DND-41 (cell line): ENCODE measurements around the gene RPH3AL.

Experiments
- ATAC-seq: fragments of 200-7000 bp; cut with Tn5 transposase; 3 replicates; pipeline ENCODE4 v1.9.1; 2021; ENCODE audit warnings: low read depth; ENCODE audit not compliant: insufficient read depth
- DNase-seq: peaks from one replicate; pipeline ENCODE4 v3.0.0-alpha.2; 2020
- H2AFZ ChIP-seq: 2 replicates; pipeline ENCODE4 v1.6.0; 2012; ENCODE audit warnings: low read depth, low read length
- H3K27ac ChIP-seq: 2 replicates; pipeline ENCODE4 v1.5.1; 2012; ENCODE audit warnings: low read length, inconsistent platforms
- H3K27me3 ChIP-seq: fragments of 200-600 bp; sonication (generic); 2 replicates; pipeline ENCODE4 v1.6.0; 2012; ENCODE audit warnings: low read length, mild to moderate bottlenecking, inconsistent platforms; ENCODE audit not compliant: insufficient read depth, poor library complexity
- H3K36me3 ChIP-seq: 2 replicates; pipeline ENCODE4 v1.5.1; 2012; ENCODE audit warnings: low read length, inconsistent platforms; ENCODE audit not compliant: insufficient read depth
- H3K4me1 ChIP-seq: 2 replicates; pipeline ENCODE4 v1.5.1; 2012; ENCODE audit warnings: mild to moderate bottlenecking, low read length; ENCODE audit not compliant: insufficient read depth
- H3K4me2 ChIP-seq: 2 replicates; pipeline ENCODE4 v1.6.0; 2012; ENCODE audit warnings: mild to moderate bottlenecking, moderate library complexity, low read length, inconsistent platforms; ENCODE audit not compliant: insufficient read depth
- H3K4me3 ChIP-seq, 2 experiments: fragments of 200-600 bp in 1 of 2; shearing (Covaris generic) in 1 of 2; 2 replicates each; pipeline ENCODE4 v1.5.1; 2012 to 2016; ENCODE audit warnings: inconsistent platforms in 2 of 2, low read length in 2 of 2, mild to moderate bottlenecking in 2 of 2, low read depth in 1 of 2, moderate library complexity in 1 of 2
- H3K79me2 ChIP-seq: 2 replicates; pipeline ENCODE4 v1.6.0; 2012; ENCODE audit warnings: low read length, inconsistent platforms; ENCODE audit not compliant: insufficient read depth
- H3K9ac ChIP-seq: 2 replicates; pipeline ENCODE4 v1.6.0; 2012; ENCODE audit warnings: low read depth, mild to moderate bottlenecking, inconsistent platforms, low read length, moderate library complexity
- H3K9me3 ChIP-seq: 2 replicates; pipeline ENCODE4 v1.5.1; 2012; ENCODE audit warnings: low read length, moderate library complexity, mild to moderate bottlenecking, inconsistent platforms; ENCODE audit not compliant: insufficient read depth, severe bottlenecking
- H4K20me1 ChIP-seq: 2 replicates; pipeline ENCODE4 v1.6.0; 2012; ENCODE audit warnings: low read length; ENCODE audit not compliant: insufficient read depth
- EZH2 ChIP-seq: IDR thresholded peaks from 3 replicates; pipeline ENCODE4 v1.6.1; 2012; ENCODE audit warnings: borderline replicate concordance, low read depth, mild to moderate bottlenecking, moderate library complexity, low read length, inconsistent platforms; ENCODE audit not compliant: severe bottlenecking
- TF ChIP-seq, protein P1 (sequence below): IDR thresholded peaks from 2 replicates; pipeline ENCODE4 v1.5.1; 2012; ENCODE audit warnings: borderline replicate concordance, low read length, moderate library complexity, mild to moderate bottlenecking; ENCODE audit not compliant: poor library complexity, severe bottlenecking; ENCODE audit errors: extremely low read depth

Gene RPH3AL

DNA sequence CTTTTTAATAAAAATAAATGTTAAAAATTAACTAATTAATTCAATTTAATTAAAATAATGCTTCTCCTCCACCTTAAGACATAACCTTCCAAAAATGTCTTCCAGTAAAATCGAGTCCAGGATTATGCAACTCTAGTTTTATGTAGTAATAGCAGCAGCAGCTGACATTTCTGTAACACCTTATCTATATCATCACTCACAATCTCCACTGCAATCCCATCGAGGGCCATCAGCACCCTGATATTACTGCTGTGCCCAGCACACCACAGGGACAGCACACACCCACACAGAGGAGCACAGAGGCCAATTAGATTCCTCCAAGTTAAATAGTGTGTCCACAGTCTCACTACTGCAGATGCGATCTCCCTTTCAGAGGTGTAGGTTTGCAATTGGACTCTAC, 2.9 kb downstream of the RPH3AL start:
- H3K9me3 ChIP-seq: no peaks in the 10 kb centered on the region
- no peaks in the 10 kb centered on the region for H3K4me1 ChIP-seq
- TF ChIP-seq, protein P1, sequence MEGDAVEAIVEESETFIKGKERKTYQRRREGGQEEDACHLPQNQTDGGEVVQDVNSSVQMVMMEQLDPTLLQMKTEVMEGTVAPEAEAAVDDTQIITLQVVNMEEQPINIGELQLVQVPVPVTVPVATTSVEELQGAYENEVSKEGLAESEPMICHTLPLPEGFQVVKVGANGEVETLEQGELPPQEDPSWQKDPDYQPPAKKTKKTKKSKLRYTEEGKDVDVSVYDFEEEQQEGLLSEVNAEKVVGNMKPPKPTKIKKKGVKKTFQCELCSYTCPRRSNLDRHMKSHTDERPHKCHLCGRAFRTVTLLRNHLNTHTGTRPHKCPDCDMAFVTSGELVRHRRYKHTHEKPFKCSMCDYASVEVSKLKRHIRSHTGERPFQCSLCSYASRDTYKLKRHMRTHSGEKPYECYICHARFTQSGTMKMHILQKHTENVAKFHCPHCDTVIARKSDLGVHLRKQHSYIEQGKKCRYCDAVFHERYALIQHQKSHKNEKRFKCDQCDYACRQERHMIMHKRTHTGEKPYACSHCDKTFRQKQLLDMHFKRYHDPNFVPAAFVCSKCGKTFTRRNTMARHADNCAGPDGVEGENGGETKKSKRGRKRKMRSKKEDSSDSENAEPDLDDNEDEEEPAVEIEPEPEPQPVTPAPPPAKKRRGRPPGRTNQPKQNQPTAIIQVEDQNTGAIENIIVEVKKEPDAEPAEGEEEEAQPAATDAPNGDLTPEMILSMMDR: no peak
- no peak for TF ChIP-seq EZH2
- ATAC-seq: no peak
- H3K27ac ChIP-seq: no peak overlapping the region
- no peak overlapping the region for H2AFZ ChIP-seq
- H3K79me2 ChIP-seq: no peaks in the 10 kb centered on the region
- no peaks in the 10 kb centered on the region for H4K20me1 ChIP-seq
- no peak for DNase-seq
- H3K9ac ChIP-seq: no peak overlapping the region
- H3K4me2 ChIP-seq: no peak overlapping the region
- no peaks in the 10 kb centered on the region for H3K36me3 ChIP-seq
- no peak overlapping the region for H3K4me3 ChIP-seq
- H3K27me3 ChIP-seq: peaks cover 5% of the 10 kb centered on the region

DNA sequence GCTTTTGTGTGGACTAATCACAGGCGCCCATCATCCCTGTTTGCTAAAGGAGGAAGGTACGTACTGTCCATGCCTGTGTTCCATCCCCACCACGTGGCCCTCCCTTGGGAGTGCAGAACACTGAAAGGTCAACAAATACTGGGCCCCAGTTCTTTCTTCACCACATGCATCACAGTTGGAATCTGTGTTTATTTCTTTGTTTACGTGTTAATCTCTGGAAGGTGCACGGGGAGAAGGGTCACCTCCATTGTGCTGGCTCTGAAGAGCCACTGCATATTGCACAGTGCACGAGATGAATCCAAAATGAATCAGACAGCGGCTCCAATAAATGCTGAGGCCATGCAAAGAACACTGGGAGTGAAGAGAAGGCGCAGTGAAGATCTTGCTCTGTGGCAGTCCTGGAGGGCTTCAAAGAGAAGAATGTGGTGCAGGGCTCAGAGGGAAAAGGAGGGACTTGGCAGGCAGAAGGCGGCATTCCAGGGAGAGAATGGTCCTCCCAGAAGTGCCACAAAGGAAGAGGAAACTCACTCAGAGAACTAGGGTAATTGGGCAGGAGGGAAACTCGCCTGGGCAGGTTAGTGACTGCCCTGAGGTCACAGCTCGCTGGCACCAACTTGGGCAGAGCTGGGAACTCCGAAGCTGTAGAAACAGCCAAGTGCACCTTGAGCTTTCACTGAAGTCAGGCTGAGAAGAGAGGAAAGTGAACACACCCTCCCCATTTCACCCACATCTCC, 3.7 kb downstream of the RPH3AL start:
- Histone ChIP-seq H3K79me2 (no peaks in the 10 kb centered on the region), H4K20me1 (no peaks in the 10 kb centered on the region), H3K36me3 (no peaks in the 10 kb centered on the region), H3K27ac (no peak overlapping the region), H3K4me2 (no peak overlapping the region), H3K27me3 (peaks cover 5% of the 10 kb centered on the region), H3K4me1 (no peaks in the 10 kb centered on the region), H3K9ac (no peak overlapping the region), H3K4me3 (no peak overlapping the region), H3K9me3 (no peaks in the 10 kb centered on the region), H2AFZ (no peak overlapping the region)
- DNase-seq (no peak), ATAC-seq (no peak)
- TF ChIP-seq EZH2: no peak
- TF ChIP-seq, protein P1: no peak

DNA sequence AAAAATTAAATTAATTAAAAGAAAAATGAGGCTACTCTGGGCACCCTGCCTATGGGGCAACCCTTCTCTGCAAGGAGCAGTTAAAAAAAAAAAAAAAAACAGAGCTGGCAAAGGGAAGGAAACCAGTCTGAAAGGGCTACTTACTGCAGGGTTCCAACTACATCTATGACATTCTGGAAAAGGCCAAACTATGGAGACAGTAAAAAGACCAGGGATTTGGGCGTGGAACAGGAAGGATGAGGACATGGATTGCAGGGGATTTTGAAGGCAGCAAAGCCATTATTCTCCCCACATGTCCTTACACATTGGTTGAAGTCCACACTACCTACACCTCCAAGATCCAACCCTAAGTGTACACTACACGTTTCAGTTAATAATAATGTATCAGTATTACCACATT, 4.6 kb downstream of the RPH3AL start:
- Histone ChIP-seq H3K79me2 (no peaks in the 10 kb centered on the region), H2AFZ (no peak overlapping the region), H3K4me3 (no peak overlapping the region), H3K36me3 (no peaks in the 10 kb centered on the region), H3K4me1 (no peaks in the 10 kb centered on the region), H3K27ac (no peak overlapping the region), H4K20me1 (no peaks in the 10 kb centered on the region), H3K9ac (no peak overlapping the region), H3K4me2 (no peak overlapping the region), H3K9me3 (no peaks in the 10 kb centered on the region), H3K27me3 (peaks cover 8% of the 10 kb centered on the region)
- no peak for TF ChIP-seq EZH2
- TF ChIP-seq, protein P1: no peak
- ATAC-seq (no peak), DNase-seq (no peak)
